OCI-LY7 (cell line): Measurements from ENCODE around the gene ENDOG.

Source experiments
- EZH2phosphoT487 ChIP-seq: fragments of 200-600 bp; sonication (generic); IDR thresholded peaks from 2 replicates; pipeline ENCODE4 v1.6.1; 2018; ENCODE audit warnings: low read depth, borderline replicate concordance, mild to moderate bottlenecking, mixed run types, antibody characterized with exemption, low read length, moderate library complexity, mixed read lengths
- TF ChIP-seq, protein P1 (sequence below): fragments of 200-600 bp; sonication (generic); conservative IDR thresholded peaks from 2 replicates; pipeline ENCODE4 v1.5.1; 2014; ENCODE audit warnings: mild to moderate bottlenecking, antibody characterized with exemption, low read length, moderate library complexity, mixed read lengths

DNA sequence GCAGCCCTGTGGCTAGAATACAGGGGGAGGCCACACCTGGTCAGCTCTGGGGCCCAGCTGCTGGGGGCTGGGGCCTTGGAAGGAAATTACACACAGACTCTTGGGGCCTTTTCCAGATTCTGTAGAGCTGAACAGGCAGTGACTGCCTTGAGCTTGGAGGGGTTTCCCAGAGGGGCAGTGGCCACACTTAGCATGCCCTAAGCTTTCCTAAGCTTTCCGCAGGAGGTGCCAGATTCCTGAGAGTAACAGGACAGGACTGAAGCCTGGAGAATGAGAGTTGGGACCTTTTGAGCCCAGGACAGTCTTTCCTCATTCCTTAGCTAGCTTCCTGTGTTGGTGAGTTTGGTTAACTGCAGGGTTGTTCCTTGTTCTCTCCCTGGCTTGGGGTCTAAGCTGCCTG lies 29.9 kb upstream of the ENDOG start:
- TF ChIP-seq, protein P1, sequence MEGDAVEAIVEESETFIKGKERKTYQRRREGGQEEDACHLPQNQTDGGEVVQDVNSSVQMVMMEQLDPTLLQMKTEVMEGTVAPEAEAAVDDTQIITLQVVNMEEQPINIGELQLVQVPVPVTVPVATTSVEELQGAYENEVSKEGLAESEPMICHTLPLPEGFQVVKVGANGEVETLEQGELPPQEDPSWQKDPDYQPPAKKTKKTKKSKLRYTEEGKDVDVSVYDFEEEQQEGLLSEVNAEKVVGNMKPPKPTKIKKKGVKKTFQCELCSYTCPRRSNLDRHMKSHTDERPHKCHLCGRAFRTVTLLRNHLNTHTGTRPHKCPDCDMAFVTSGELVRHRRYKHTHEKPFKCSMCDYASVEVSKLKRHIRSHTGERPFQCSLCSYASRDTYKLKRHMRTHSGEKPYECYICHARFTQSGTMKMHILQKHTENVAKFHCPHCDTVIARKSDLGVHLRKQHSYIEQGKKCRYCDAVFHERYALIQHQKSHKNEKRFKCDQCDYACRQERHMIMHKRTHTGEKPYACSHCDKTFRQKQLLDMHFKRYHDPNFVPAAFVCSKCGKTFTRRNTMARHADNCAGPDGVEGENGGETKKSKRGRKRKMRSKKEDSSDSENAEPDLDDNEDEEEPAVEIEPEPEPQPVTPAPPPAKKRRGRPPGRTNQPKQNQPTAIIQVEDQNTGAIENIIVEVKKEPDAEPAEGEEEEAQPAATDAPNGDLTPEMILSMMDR = no peak
- no peak for TF ChIP-seq EZH2phosphoT487
